Choroid plexus epithelial cell (primary cell): ENCODE data around the gene SH3RF2.

Experiments
- DNase-seq: peaks from one replicate; pipeline ENCODE4 v3.0.0-alpha.2; 2010; ENCODE audit warnings: low read depth
- H3K4me3 ChIP-seq: 2 replicates; pipeline ENCODE4 v1.5.1; 2011; ENCODE audit warnings: low read depth, mild to moderate bottlenecking, control low read depth, low read length, moderate library complexity
- CTCF ChIP-seq: conservative IDR thresholded peaks from 2 replicates; pipeline ENCODE4 v1.5.1; 2011; ENCODE audit warnings: low read depth, mild to moderate bottlenecking, control low read depth, inconsistent platforms, low read length, moderate library complexity

The SH3RF2 gene

GRCh38 chr5:146015001-146015400, 78.6 kb downstream of the SH3RF2 start:
- no peak for TF ChIP-seq CTCF
- H3K4me3 ChIP-seq: no peak overlapping the region
- DNase-seq: no peak

DNA sequence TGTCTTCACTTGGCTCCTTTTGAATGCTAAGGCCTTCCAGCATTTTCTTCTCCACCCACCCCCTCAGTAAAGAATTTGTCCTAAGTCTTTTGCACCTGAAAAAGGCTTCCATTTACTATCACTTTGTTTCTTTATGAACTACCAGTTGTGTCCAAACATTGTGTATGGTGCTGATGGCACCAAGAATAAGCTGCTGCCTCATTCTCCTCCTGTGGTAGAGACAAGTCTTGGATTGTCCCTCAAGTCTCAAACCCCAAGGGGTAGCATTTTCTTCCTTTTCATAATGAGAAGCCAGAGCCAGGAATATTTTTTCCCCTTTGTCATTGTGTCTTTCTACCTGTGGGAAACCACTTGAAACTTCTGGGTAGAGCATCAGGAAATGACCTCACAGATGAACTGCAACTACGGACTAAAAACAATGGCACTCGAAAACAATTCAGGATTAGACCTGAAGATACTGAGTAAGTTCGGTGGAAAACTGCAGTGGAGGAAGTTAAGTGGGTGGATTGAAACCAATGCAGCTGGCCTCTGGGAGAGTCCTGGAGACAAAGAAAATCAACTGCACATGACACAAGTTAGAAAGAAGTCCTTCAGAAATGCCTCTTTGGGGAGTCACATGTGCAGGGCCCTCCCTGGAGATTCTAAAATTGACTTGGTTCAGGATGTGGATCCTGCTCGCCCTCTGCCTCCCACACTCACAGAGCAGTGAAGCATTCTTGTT, 80.5 kb downstream of the SH3RF2 start:
- H3K4me3 ChIP-seq: no peak overlapping the region
- no peak for DNase-seq
- no peak for TF ChIP-seq CTCF

DNA sequence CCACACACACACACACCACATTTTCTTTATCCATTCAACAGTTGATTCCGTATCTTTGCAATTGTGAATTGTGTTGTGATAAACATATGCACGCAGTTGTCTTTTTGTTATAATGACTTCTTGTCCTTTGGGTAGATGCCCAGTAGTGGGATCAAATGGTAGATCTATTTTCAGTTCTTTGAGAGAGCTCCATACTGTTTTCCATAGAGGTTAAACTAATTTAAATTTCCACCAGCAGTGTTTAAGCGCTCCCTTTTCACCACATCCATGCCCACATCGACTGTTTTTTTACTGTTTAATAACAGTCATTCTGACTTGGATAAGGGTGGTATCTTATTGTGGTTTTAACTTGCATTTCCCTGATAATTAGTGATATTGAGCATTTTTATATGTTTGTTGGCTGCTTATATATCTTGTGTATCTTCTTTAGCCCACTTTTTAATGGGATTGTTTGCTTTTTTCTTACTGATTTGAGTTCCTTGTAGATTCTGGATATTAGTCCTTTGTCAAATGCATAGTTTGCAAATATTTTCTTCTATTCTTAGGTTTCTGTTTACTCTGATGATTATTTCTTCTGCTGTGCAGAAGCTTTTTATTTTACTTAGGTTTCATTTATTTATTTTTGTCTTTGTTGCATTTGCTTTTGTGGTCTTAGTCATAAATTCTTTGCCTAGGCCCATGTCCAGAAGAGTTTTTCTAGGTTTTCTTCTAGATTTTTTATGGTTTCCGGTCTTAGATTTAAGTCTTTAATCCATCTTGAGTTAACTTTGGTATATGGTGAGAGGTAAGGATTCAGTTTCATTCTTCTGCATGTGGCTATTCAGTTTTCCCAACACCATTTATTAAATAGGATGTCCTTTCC, 82.4 kb downstream of the SH3RF2 start:
- no peak overlapping the region for H3K4me3 ChIP-seq
- no peak for TF ChIP-seq CTCF
- DNase-seq: no peak

DNA sequence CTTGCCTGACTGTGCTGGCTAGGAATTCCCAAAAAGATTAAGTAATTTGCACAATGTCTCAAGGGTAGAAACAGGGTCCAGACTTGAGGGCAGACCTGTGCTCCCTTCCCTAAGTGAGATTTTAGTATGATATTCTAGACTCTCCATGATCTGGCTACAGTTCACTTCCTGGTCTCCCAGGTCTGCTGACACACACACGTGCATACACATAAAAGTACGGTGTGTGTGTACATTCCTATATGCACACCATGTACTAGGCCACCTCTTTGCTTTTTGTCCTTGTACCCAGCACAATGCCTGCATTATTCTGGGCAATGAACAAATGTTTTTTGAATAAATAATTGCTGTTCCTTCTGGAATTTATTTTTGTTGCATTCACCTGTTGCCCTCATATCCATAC, 83.7 kb downstream of the SH3RF2 start:
- no peak for DNase-seq
- H3K4me3 ChIP-seq: no peak overlapping the region
- TF ChIP-seq CTCF: no peak

DNA sequence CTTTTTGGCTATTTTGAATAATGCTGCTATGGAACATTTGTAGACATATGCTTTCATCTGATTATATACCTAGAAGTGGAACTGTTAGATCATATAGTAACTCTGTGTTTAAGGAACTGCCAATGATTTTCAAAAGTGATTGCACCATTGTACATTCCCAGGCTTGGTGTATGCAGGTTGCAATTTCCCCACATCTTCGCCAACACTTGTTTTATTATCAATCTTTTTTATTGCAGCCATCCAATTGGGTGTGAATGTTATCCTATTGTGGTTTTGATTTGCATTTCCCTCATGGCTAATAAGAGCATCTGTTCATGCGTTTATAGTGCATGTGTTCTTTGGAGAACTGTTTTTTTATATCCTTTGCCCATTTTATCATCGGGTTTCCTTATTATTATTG, 87.7 kb downstream of the SH3RF2 start:
- no peak for DNase-seq
- H3K4me3 ChIP-seq: no peak overlapping the region
- no peak for TF ChIP-seq CTCF

DNA sequence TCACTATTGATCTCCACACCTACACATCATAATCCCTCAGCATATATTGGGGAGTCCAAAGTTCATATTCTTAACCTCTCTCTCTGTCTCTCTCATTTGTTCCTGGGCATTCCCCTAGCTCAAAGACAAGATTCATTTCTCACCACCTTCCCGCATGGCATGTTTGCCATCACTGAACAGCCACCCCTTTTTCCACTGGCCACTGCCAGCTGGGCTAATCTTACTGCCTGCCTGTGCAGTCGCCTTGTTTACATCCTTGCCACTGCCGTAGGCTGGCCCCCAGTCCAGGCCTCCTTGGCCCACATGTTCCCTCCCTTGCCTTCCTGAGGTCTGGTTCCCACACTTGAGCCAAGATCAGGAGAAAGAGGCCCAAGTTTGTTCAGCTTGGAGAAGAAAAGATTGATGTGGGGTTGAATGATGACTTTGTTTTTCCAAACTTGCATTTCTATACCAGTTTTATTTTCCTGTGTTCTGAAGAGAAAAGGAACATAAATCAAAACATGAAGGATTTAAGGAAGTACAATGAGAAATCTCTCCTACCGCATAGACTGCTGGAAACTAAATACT, 88.8 kb downstream of the SH3RF2 start:
- no peak overlapping the region for H3K4me3 ChIP-seq
- no peak for TF ChIP-seq CTCF
- DNase-seq: no peak
